Measurements from ENCODE around the gene PPA2. TPM values are rescaled to one million over a fixed set of nuclear protein-coding genes. Genes with fewer than 3 reads are reported as not detected.

The PPA2 gene
- polyA plus RNA-seq, 4 donors: 56.4 to 114 (median 105) TPM

DNA sequence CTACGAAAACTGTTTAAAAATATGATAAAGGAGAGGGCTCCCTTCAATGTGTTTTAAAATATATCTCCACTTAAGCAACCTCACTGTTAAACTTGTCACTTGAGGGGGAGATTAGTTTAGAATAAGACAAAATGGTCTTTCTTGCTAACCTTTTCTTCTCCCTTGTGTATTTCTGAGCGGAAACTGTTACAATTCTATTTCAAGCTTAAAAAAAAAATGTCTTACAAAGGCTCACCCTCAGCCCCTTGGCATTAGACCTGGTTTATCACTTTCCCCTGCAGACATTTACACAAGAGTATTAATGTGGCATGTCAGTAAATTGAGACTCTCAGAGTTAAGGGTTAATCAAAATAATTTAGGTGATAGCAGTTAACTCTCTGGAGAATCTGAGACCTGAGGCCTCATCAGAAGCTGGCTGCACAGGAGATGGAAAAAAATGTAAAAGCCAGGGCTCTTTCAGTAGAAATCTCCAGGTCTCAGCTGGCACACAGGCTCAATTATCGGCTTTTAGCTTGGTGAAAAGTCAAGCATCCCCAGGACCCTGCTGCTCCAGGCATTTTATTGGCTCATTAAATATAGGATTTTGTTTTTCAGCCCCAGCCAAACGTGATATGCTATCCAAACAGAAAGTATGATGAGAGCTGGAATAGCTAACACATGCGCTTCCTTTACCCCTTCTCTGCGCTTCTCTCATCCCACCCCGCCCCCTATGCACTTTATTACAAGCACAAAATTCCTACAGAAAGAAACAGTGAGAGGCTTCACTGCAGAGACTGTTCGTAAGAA is 130.5 kb downstream of the PPA2 start:
- DNase-seq (ENCODE audit: low read depth in 4 of 4, low spot score in 3 of 4): peak in 2 of 4 donors; percentile 5 to 6

DNA sequence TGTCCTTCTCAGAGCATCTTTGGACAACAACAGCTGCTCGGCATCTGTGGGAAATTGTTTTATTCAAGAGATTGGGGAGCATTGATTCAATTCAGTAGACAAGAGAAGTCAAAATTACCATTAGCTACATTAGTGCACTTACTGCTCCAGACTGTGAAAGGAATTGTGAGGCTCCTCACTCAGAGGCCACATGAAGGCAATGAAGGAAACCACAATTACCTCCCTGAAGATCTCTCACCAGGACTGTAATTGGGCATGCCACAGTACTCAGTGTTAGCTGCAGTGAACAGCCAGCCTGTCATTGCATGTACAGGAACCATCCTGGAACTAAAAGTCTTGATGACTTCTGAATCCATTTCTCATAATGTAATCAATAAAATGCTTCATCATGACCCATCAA is 144.8 kb downstream of the PPA2 start:
- DNase-seq (ENCODE audit: low read depth in 4 of 4, low spot score in 3 of 4): no peak

DNA sequence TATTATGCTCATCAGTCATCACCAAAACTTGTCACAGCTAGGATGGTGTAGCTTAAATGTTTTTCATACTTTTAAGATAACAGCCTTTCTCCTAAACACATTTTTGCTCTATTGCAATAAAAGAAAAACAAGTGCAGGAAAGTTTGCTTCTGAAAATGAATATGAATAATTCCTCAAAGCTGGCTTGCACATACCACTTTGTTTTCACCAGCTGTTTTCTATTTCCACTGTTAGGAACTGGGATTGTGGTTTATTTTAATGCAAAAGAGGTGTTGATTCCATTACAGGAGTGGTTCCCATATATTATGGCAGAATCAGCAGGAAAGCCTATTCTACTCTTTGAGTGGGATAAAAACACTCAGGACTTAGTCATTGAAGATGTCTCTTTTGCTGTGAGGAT is 145.9 kb downstream of the PPA2 start:
- no peak for DNase-seq (ENCODE audit: low read depth in 4 of 4, low spot score in 3 of 4)

DNA sequence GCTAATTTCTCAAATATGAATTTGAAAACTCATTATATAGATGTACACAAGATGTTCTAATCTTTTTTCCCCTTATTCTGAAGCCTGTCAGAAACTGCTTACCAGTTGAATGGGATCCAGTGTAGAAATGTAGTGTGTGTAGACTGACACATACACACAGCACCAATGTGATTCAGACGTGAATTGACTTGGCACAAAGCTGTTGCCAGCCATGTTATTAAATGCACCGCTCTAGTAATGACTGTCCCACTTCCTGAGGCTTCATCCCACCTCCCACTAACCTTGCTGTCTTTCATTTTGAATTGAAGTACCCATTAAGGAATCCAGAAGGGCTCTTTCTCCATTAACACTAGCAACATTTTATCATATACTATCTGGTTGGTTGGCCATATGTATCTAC is 146.6 kb downstream of the PPA2 start:
- DNase-seq (ENCODE audit: low read depth in 4 of 4, low spot score in 3 of 4): no peak

Other genes with a start within 250 kb of the PPA2 start
- gene ARHGEF38, start 78.6 kb upstream of the PPA2 start, polyA plus RNA-seq (ENCODE audit: insufficient read length in 4 of 4): 1 to 10 TPM; 1.4 to 5.9 (median 5.5) TPM
- 10 to 100 TPM; 29.8 to 36.7 (median 32.2) TPM for gene INTS12, start 234.6 kb upstream of the PPA2 start, polyA plus RNA-seq (ENCODE audit: insufficient read length in 4 of 4)
- gene GSTCD, start 234.7 kb upstream of the PPA2 start, polyA plus RNA-seq (ENCODE audit: insufficient read length in 4 of 4): 10 to 100 TPM; 11.2 to 18.6 (median 17.8) TPM

Measured in left renal pelvis (tissue), 4 donors.